GM12891 (cell line): ENCODE measurements around the gene EFTUD2.

Experiments
- PAX5 ChIP-seq: IDR thresholded peaks from 2 replicates; pipeline ENCODE4 v1.6.1; 2011; ENCODE audit warnings: low read length, moderate library complexity, mild to moderate bottlenecking; ENCODE audit not compliant: insufficient read depth, severe bottlenecking
- POLR2A ChIP-seq: IDR thresholded peaks from 2 replicates; pipeline ENCODE4 v1.6.1; 2011; ENCODE audit warnings: low read depth, low read length, control low read depth
- POLR2AphosphoS5 ChIP-seq: IDR thresholded peaks from 2 replicates; pipeline ENCODE4 v1.6.1; 2011; ENCODE audit warnings: low read depth, low read length, control low read depth
- TAF1 ChIP-seq: IDR thresholded peaks from 2 replicates; pipeline ENCODE4 v1.6.1; 2011; ENCODE audit warnings: low read depth, low read length, control low read depth

- no peak for TF ChIP-seq TAF1
- no peak for TF ChIP-seq POLR2A
- no peak for TF ChIP-seq POLR2AphosphoS5
- TF ChIP-seq PAX5 = no peak
These were observed 16.9 kb upstream of the EFTUD2 start for GRCh38 chr17:44915862-44916780.
